Right lobe of liver (tissue), 4 donors: ENCODE data around the gene GTSF1L.

ENCODE experiments used
- POLR2A ChIP-seq: fragments of 450-650 bp; IDR thresholded peaks from one replicate; pipeline ENCODE4 v1.6.1; 2017; ENCODE audit warnings: antibody characterized with exemption, mild to moderate bottlenecking
- TF ChIP-seq, protein P1 (sequence below), 4 donors: fragments of 200-600 bp in 3 of 4; fragments of 450-650 bp in 1 of 4; IDR thresholded peaks; one replicate each; pipeline versions ENCODE4 v1.5.1 to v1.8.0; 2016 to 2022; ENCODE audit warnings: antibody characterized with exemption in 4 of 4, mild to moderate bottlenecking in 2 of 4
- donor health status: DM: no; HTN: no; CAD: no.
- donor health status: DM: no; HTN: no; CAD: no.
- donor health status: DM: no; HTN: yes; CAD: no.

DNA sequence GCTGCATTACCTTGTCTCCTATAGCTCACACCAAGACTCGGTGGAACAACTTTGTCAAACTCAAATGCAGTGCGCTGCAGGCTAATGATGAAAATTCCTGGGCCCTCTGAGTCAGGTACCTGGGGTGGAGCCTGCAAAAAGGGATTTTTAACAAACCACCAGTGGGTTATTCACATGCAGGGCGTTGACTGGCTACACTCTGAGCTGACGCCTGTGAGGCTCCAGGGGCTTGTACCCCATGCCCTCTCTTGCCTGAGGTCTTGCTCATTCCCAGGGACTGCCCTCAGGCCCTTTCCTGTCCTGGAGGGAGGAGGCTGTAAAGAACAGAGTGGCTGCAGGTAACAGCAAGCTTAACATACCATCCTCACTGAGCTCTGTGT lies 9.2 kb downstream of the GTSF1L start:
- TF ChIP-seq, protein P1, sequence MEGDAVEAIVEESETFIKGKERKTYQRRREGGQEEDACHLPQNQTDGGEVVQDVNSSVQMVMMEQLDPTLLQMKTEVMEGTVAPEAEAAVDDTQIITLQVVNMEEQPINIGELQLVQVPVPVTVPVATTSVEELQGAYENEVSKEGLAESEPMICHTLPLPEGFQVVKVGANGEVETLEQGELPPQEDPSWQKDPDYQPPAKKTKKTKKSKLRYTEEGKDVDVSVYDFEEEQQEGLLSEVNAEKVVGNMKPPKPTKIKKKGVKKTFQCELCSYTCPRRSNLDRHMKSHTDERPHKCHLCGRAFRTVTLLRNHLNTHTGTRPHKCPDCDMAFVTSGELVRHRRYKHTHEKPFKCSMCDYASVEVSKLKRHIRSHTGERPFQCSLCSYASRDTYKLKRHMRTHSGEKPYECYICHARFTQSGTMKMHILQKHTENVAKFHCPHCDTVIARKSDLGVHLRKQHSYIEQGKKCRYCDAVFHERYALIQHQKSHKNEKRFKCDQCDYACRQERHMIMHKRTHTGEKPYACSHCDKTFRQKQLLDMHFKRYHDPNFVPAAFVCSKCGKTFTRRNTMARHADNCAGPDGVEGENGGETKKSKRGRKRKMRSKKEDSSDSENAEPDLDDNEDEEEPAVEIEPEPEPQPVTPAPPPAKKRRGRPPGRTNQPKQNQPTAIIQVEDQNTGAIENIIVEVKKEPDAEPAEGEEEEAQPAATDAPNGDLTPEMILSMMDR (IDR thresholded peaks at IDR 0.05), result no peak
- TF ChIP-seq POLR2A, result no peak
